Neural crest cell (in vitro differentiated cells): Measurements from ENCODE around the gene FRMD5. TPM values are rescaled to one million over a fixed set of nuclear protein-coding genes. Genes with fewer than 3 reads are reported as not detected.

Experiments
- DNase-seq: peaks from one replicate; pipeline ENCODE4 v3.0.0; 2021; ENCODE audit warnings: low read depth, mixed read lengths, low spot score
- H3K27ac Mint-ChIP-seq: one replicate; pipeline ENCODE4 v1.8.0; 2021; ENCODE audit warnings: mild to moderate bottlenecking, mixed read lengths; ENCODE audit not compliant: unreplicated experiment
- H3K27me3 Mint-ChIP-seq: 2 replicates; pipeline ENCODE4 v1.8.0; 2021; ENCODE audit warnings: low read depth, mild to moderate bottlenecking, mixed read lengths
- H3K36me3 Mint-ChIP-seq: 2 replicates; pipeline ENCODE4 v1.8.0; 2021; ENCODE audit warnings: low read depth, mild to moderate bottlenecking, mixed read lengths
- H3K4me1 Mint-ChIP-seq: 2 replicates; pipeline ENCODE4 v1.8.0; 2021; ENCODE audit warnings: mixed read lengths
- H3K4me3 Mint-ChIP-seq: one replicate; pipeline ENCODE4 v1.8.0; 2021; ENCODE audit warnings: mild to moderate bottlenecking, mixed read lengths
- H3K9me3 Mint-ChIP-seq: 2 replicates; pipeline ENCODE4 v1.8.0; 2021; ENCODE audit warnings: mixed read lengths
- total RNA-seq: library from RNA; stranded (reverse); gene quantifications from 2 replicates; pipeline ENCODE4 v1.2.1, GENCODE V29; 2021
- TF ChIP-seq, protein P1 (sequence below): fragments of 200-600 bp; sonication (generic); conservative IDR thresholded peaks from 2 replicates; pipeline ENCODE4 v1.5.0; 2021; ENCODE audit warnings: antibody characterized with exemption, mild to moderate bottlenecking

Gene FRMD5
- total RNA-seq, 1 donor from 2014 or later = 4.3 TPM

DNA sequence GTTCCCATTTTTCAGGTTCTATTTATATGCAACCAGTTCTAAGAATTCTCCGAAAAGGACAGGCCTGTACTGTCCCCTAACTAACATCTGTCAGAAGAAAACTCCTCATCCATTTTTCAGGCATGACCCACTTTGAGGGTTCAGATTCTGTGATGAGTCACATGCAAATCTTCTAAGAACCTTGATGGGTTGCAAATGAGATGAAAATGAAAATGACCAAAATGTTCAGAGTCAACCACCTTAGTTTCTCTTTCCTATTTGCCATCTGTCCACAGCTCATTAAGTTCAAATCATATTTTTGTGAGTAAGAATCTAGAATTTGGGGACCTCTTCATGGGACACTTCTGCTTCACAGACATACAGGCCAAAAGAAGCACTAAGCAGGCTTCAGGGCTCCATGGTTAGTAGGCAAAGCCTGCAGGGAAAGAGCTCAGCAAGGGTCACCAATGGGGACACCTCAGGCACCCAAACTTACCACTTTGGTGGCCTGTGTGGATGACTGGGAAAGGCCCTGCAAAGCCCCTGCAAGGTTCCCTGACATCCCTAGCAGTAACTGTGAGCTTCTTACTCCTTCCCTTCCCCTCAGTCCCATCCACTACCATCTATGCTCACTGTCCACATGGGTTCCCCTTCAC is 246.3 kb downstream of the FRMD5 start:
- H3K4me1 Mint-ChIP-seq = no peaks in the 10 kb centered on the region
- H3K27ac Mint-ChIP-seq = no peak overlapping the region
- H3K9me3 Mint-ChIP-seq = no peaks in the 10 kb centered on the region
- no peaks in the 10 kb centered on the region for H3K36me3 Mint-ChIP-seq
- DNase-seq = no peak
- no peak overlapping the region for H3K4me3 Mint-ChIP-seq
- TF ChIP-seq, protein P1, sequence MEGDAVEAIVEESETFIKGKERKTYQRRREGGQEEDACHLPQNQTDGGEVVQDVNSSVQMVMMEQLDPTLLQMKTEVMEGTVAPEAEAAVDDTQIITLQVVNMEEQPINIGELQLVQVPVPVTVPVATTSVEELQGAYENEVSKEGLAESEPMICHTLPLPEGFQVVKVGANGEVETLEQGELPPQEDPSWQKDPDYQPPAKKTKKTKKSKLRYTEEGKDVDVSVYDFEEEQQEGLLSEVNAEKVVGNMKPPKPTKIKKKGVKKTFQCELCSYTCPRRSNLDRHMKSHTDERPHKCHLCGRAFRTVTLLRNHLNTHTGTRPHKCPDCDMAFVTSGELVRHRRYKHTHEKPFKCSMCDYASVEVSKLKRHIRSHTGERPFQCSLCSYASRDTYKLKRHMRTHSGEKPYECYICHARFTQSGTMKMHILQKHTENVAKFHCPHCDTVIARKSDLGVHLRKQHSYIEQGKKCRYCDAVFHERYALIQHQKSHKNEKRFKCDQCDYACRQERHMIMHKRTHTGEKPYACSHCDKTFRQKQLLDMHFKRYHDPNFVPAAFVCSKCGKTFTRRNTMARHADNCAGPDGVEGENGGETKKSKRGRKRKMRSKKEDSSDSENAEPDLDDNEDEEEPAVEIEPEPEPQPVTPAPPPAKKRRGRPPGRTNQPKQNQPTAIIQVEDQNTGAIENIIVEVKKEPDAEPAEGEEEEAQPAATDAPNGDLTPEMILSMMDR = no peak
- H3K27me3 Mint-ChIP-seq = no peaks in the 10 kb centered on the region

DNA sequence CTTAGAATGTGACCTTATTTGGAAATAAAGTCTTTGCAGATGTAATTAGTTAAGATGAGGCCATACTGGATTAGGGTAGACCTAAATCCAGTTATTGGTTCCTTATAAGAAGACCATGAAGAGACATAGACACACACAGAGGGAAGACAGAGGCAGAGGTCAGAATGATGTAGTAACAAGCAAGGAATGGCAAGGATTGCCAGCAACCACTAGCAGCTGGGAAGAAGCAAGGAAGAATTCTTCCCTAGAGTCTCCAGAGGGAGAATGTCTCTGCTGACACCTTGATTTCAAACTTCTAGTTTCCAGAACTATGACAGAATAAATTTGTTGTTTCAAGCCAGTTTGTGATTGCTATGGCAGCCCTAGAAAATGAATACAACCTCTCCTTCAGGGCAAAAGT is 251.6 kb downstream of the FRMD5 start:
- DNase-seq = no peak
- H3K36me3 Mint-ChIP-seq = no peaks in the 10 kb centered on the region
- H3K9me3 Mint-ChIP-seq = no peaks in the 10 kb centered on the region
- TF ChIP-seq, protein P1 = no peak
- no peak overlapping the region for H3K27ac Mint-ChIP-seq
- H3K4me1 Mint-ChIP-seq = no peaks in the 10 kb centered on the region
- H3K27me3 Mint-ChIP-seq = peaks cover 2% of the 10 kb centered on the region
- no peak overlapping the region for H3K4me3 Mint-ChIP-seq

DNA sequence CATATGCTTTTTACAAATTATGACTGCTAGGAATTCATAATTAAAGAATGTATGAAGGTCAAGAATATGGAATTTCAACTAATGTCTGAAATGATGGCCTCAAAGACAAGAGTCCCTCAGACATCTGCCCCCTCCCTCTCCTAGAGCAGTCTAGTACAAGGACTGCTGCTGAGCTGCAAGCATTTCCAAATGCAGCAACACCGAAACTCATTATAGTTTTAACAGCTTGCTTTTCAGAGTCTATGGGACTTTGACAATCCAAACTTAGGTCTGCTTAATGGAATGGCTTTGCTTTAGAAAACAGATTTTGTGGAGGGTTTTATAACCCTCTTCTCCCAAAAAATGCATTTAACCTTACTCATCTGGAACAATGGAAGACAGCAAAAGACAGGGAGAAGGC is 252.9 kb downstream of the FRMD5 start:
- TF ChIP-seq, protein P1 = no peak
- Mint-ChIP-seq H3K9me3 (no peaks in the 10 kb centered on the region), H3K4me1 (no peaks in the 10 kb centered on the region), H3K27me3 (peaks cover 2% of the 10 kb centered on the region), H3K36me3 (no peaks in the 10 kb centered on the region), H3K4me3 (no peak overlapping the region), H3K27ac (no peak overlapping the region)
- DNase-seq = no peak

DNA sequence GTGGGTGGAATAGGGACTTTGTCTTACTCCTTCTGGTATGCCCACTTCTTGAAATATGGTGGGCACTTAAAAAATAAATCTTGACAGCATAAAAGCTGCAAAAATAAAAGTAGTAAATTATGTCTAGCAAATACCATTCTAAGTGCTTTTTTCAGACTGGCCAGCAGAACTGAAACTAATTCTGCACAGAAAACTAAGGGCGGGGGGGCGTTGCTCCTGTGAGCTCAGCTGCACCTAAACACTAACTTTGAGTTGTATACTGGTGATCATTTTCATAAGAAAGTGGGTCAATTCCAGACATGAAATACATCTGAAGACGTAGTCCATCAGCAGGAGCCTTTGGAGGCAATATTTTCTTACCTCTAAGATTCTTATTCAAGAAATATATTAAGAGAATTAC is 253.5 kb downstream of the FRMD5 start:
- TF ChIP-seq, protein P1 = no peak
- H3K36me3 Mint-ChIP-seq = no peaks in the 10 kb centered on the region
- H3K4me3 Mint-ChIP-seq = no peak overlapping the region
- H3K4me1 Mint-ChIP-seq = no peaks in the 10 kb centered on the region
- no peak for DNase-seq
- peaks cover 2% of the 10 kb centered on the region for H3K27me3 Mint-ChIP-seq
- H3K9me3 Mint-ChIP-seq = no peaks in the 10 kb centered on the region
- no peak overlapping the region for H3K27ac Mint-ChIP-seq

DNA sequence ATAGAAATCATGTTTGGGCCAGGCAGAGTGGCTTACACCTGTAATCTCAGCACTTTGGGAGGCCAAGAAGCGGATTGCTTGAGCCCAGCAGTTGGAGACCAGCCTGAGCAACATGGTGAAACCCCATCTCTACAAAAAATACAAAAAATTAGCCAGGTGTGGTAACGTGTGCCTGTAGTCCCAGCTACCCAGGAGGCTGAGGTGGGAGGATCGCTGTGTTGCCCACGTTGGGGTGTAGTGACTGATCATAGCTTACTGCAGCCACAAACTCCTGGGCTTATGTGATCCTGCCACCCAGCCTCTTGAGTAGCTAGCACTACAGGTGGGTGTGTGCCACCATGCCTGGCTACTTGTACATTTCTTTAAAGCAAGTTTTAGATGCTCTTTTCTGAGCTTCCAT is 254.0 kb downstream of the FRMD5 start:
- no peaks in the 10 kb centered on the region for H3K9me3 Mint-ChIP-seq
- H3K27me3 Mint-ChIP-seq = peaks cover 2% of the 10 kb centered on the region
- TF ChIP-seq, protein P1 = no peak
- H3K27ac Mint-ChIP-seq = no peak overlapping the region
- no peaks in the 10 kb centered on the region for H3K4me1 Mint-ChIP-seq
- DNase-seq = no peak
- H3K36me3 Mint-ChIP-seq = no peaks in the 10 kb centered on the region
- no peak overlapping the region for H3K4me3 Mint-ChIP-seq
